HepG2 (cell line): ENCODE measurements around the gene PARN. TPM values are rescaled to one million over a fixed set of nuclear protein-coding genes. Genes with fewer than 3 reads are reported as not detected.

ENCODE experiments used
- ATAC-seq: fragments of 200-7000 bp; cut with Tn5 transposase; 3 replicates; pipeline ENCODE4 v1.9.1; 2020; ENCODE audit warnings: mild to moderate bottlenecking, moderate library complexity
- BruUV-seq: library from RNA; stranded (reverse); fragments of 400-500 nt; replicated peaks from 2 replicates; lab custom pipeline; 2021; lab: Mats Ljungman, UMichigan
- CTCF ChIA-PET: fragments of 300-600 bp; formaldehyde crosslinking; extraction: SDS; loops from one replicate; lab custom pipeline; 2021; ENCODE audit warnings: low total read pairs, inconsistent platforms, low intra/inter-chr PET ratio; lab: Yijun Ruan, JAX
- POLR2A ChIA-PET: fragments of 350-600 bp; sonication (Branson Sonifier 250); formaldehyde crosslinking; loops from one replicate; lab custom pipeline; 2020; ENCODE audit warnings: antibody characterized with exemption, inconsistent platforms; lab: Yijun Ruan, JAX
- DNase-seq: peaks from one replicate; pipeline ENCODE4 v3.0.0-alpha.2; 2015; ENCODE audit warnings: low spot score
- FAIRE-seq: peaks from 3 replicates; lab custom pipeline; 2011; peaks lifted over from hg19 to GRCh38; lab: Jason Lieb, UNC
- H2AFZ ChIP-seq: one replicate; pipeline ENCODE4 v1.6.1; 2011; ENCODE audit warnings: low read length, inconsistent platforms
- H3K27ac ChIP-seq: fragments of 300-600 bp; 3 replicates; pipeline ENCODE4 v1.8.0; 2011; ENCODE audit warnings: mixed run types, mild to moderate bottlenecking, mixed read lengths, low read length, inconsistent platforms; ENCODE audit not compliant: insufficient read depth; ENCODE audit errors: extremely low read length
- H3K27me3 ChIP-seq, 2 experiments: fragments of 200-600 bp in 1 of 2; 2 replicates in 1 of 2; 3 replicates in 1 of 2; pipeline versions ENCODE4 v1.6.0 to v1.8.0; 2011; ENCODE audit warnings: low read length in 2 of 2, mild to moderate bottlenecking in 2 of 2, moderate library complexity in 2 of 2, inconsistent platforms in 1 of 2; ENCODE audit not compliant: insufficient read depth in 2 of 2, control insufficient read depth in 1 of 2
- H3K36me3 ChIP-seq, 2 experiments: fragments of 200-600 bp in 1 of 2; replicated peaks in 1 of 2; 2 replicates in 1 of 2; 3 replicates in 1 of 2; pipeline versions ENCODE4 v1.5.1 to v1.8.0; 2011; ENCODE audit warnings: low read length in 2 of 2, inconsistent platforms in 1 of 2; ENCODE audit not compliant: insufficient read depth in 2 of 2, control insufficient read depth in 1 of 2
- H3K4me1 ChIP-seq: 2 replicates; pipeline ENCODE4 v1.5.1; 2012; ENCODE audit warnings: low read length, inconsistent platforms; ENCODE audit not compliant: insufficient read depth
- H3K4me2 ChIP-seq: 2 replicates; pipeline ENCODE4 v1.6.0; 2011; ENCODE audit warnings: low read depth, low read length, inconsistent platforms
- H3K4me3 ChIP-seq, 3 experiments: fragments of 200-600 bp in 1 of 3; sonication (generic), shearing (Covaris generic) in 1 of 3; replicated peaks in 1 of 3; 2 replicates each; pipeline ENCODE4 v1.5.1; 2011 to 2016; ENCODE audit warnings: low read length in 3 of 3, inconsistent platforms in 2 of 3, low read depth in 2 of 3, mild to moderate bottlenecking in 2 of 3, control low read depth in 1 of 3, mixed read lengths in 1 of 3; ENCODE audit not compliant: insufficient read depth in 1 of 3
- H3K79me2 ChIP-seq: one replicate; pipeline ENCODE4 v1.6.1; 2011; ENCODE audit warnings: low read length, inconsistent platforms; ENCODE audit not compliant: insufficient read depth
- H3K9ac ChIP-seq: 2 replicates; pipeline ENCODE4 v1.6.0; 2011; ENCODE audit warnings: mild to moderate bottlenecking, low read depth, low read length, inconsistent platforms; ENCODE audit not compliant: insufficient read depth
- H3K9me3 ChIP-seq: 2 replicates; pipeline ENCODE4 v1.5.1; 2012; ENCODE audit warnings: mild to moderate bottlenecking, low read length
- H4K20me1 ChIP-seq: 2 replicates; pipeline ENCODE4 v1.6.0; 2011; ENCODE audit warnings: inconsistent platforms, mild to moderate bottlenecking, low read length, moderate library complexity; ENCODE audit not compliant: insufficient read depth
- ASH2L ChIP-seq: fragments of 300-600, 200-600 bp; sonication (generic); IDR thresholded peaks from 2 replicates; pipeline ENCODE4 v1.7.0; 2017; ENCODE audit warnings: low read depth, mild to moderate bottlenecking, moderate library complexity, mixed read lengths, low read length; ENCODE audit not compliant: insufficient read length
- ATAD3A ChIP-seq: sonication (generic); formaldehyde crosslinking; IDR thresholded peaks from 2 replicates; pipeline ENCODE4 v1.4.0; 2020; ENCODE audit warnings: missing genetic modification reagents
- ATRX ChIP-seq: sonication (generic); formaldehyde crosslinking; IDR thresholded peaks from 2 replicates; pipeline ENCODE4 v1.4.0; 2020; ENCODE audit warnings: missing genetic modification reagents, borderline replicate concordance
- DNMT1 ChIP-seq: sonication (generic); formaldehyde crosslinking; IDR thresholded peaks from 2 replicates; pipeline ENCODE4 v1.5.1; 2020; ENCODE audit warnings: mild to moderate bottlenecking, missing genetic modification reagents
- ELF1 ChIP-seq: sonication (generic); formaldehyde crosslinking; IDR thresholded peaks from 2 replicates; pipeline ENCODE4 v1.4.0; 2020; ENCODE audit warnings: missing genetic modification reagents
- FOSL2 ChIP-seq: sonication (generic); formaldehyde crosslinking; IDR thresholded peaks from 2 replicates; pipeline ENCODE4 v1.4.0; 2020; ENCODE audit warnings: missing genetic modification reagents
- ISX ChIP-seq: sonication (generic); formaldehyde crosslinking; conservative IDR thresholded peaks from 2 replicates; pipeline ENCODE4 v1.5.0; 2020; ENCODE audit warnings: missing genetic modification reagents
- KLF12 ChIP-seq: sonication (generic); formaldehyde crosslinking; IDR thresholded peaks from 2 replicates; pipeline ENCODE4 v1.4.0; 2020; ENCODE audit warnings: missing genetic modification reagents, borderline replicate concordance
- NFE2L2 ChIP-seq: fragments of 150-350 bp; IDR thresholded peaks from 2 replicates; pipeline ENCODE4 v1.6.1; 2014; ENCODE audit warnings: low read length
- RNF219 ChIP-seq: sonication (generic); formaldehyde crosslinking; IDR thresholded peaks from 2 replicates; pipeline ENCODE4 v1.5.0; 2020; ENCODE audit warnings: mild to moderate bottlenecking, missing genetic modification reagents
- RXRB ChIP-seq: IDR thresholded peaks from 2 replicates; pipeline ENCODE4 v1.6.1; 2016; ENCODE audit warnings: borderline replicate concordance, missing genetic modification reagents, missing compliant biosample characterization
- TBX3 ChIP-seq: fragments of 450-650 bp; IDR thresholded peaks from 2 replicates; pipeline ENCODE4 v1.6.1; 2017; ENCODE audit warnings: antibody characterized with exemption, mild to moderate bottlenecking, inconsistent platforms, borderline replicate concordance
- ZNF260 ChIP-seq: sonication (generic); formaldehyde crosslinking; IDR thresholded peaks from 2 replicates; pipeline ENCODE4 v1.4.0; 2020; ENCODE audit warnings: missing genetic modification reagents, low read depth, mild to moderate bottlenecking, borderline replicate concordance
- ZNF3 ChIP-seq: IDR thresholded peaks from 2 replicates; pipeline ENCODE4 v1.7.0; 2017; ENCODE audit warnings: inconsistent platforms
- ZNF652 ChIP-seq: IDR thresholded peaks from 2 replicates; pipeline ENCODE4 v1.6.1; 2016; ENCODE audit warnings: low read depth, borderline replicate concordance
- ZNF737 ChIP-seq: sonication (generic); formaldehyde crosslinking; IDR thresholded peaks from 2 replicates; pipeline ENCODE4 v1.5.0; 2020; ENCODE audit warnings: missing genetic modification reagents, mild to moderate bottlenecking, borderline replicate concordance
- ZNF790 ChIP-seq: sonication (generic); formaldehyde crosslinking; IDR thresholded peaks from 2 replicates; pipeline ENCODE4 v1.8.0; 2022; ENCODE audit warnings: missing genetic modification reagents, mild to moderate bottlenecking, borderline replicate concordance
- ZNF883 ChIP-seq: sonication (generic); formaldehyde crosslinking; IDR thresholded peaks from 2 replicates; pipeline ENCODE4 v1.5.1; 2020; ENCODE audit warnings: mild to moderate bottlenecking, missing genetic modification reagents; ENCODE audit errors: not compliant biosample characterization
- WGBS: methylation state at CpG from one replicate; pipeline ENCODE4 v1.1.6; 2017; ENCODE audit warnings: low lambda C conversion rate; 5-methylcytosine and 5-hydroxymethylcytosine counted together
- in situ Hi-C: cut with HindIII; loops from 2 replicates; pipeline ENCODE4 v1.10.0; 2017; ENCODE audit warnings: low pct_unique_long_range_greater_than_20kb; ENCODE audit not compliant: extremely low pct_ligation_motif_present
- intact Hi-C: fragments of 100-400 bp; cut with micrococcal nuclease; formaldehyde crosslinking; loops from one replicate; pipeline ENCODE4 v1.10.0; 2022; ENCODE audit not compliant: unreplicated experiment
- polyA plus RNA-seq, 8 experiments: library from polyadenylated mRNA; depleted of rRNA in 3 of 8; stranded (reverse) in 7 of 8; unstranded in 1 of 8; fragments of >200 nt; fragmentation: Illumina TruSeq in 4 of 8; extraction: Trizol in 4 of 8; gene quantifications; 2 replicates each; pipeline versions ENCODE4 v1.2.1 to v1.2.3, GENCODE V29; 2011 to 2016; ENCODE audit warnings: low read depth in 4 of 8, missing spikeins in 1 of 8, mixed read lengths in 1 of 8; ENCODE audit not compliant: insufficient read depth in 1 of 8
- total RNA-seq, 5 experiments: library from RNA; depleted of rRNA; stranded (reverse); fragments of >200 nt; fragmentation: Illumina TruSeq; extraction: Trizol; gene quantifications; 2 replicates each; pipeline ENCODE4 v1.2.3, GENCODE V29; 2016; ENCODE audit warnings: low read depth in 1 of 5
- TF ChIP-seq, protein P1 (sequence below): sonication (generic); formaldehyde crosslinking; IDR thresholded peaks from 2 replicates; pipeline ENCODE4 v1.5.0; 2020; ENCODE audit warnings: missing genetic modification reagents, mild to moderate bottlenecking, borderline replicate concordance
- TF ChIP-seq, protein P2 (sequence below): sonication (generic); formaldehyde crosslinking; IDR thresholded peaks from 2 replicates; pipeline ENCODE4 v1.8.0; 2022; ENCODE audit warnings: mild to moderate bottlenecking, missing genetic modification reagents; ENCODE audit not compliant: insufficient replicate concordance

Gene PARN
- total and polyA plus RNA-seq, 2 of the 13 experiments (the other 11 are each of a cell fraction or from before 2014, with no cell fraction given) = 13.3 to 47.6 TPM

GRCh38 chr16:14415291-14415690 lies 214.8 kb downstream of the PARN start (continued):
- TF ChIP-seq ISX (CRISPR knock-in tag) = no peak
- TF ChIP-seq, all 625 proteins: peak for 0

DNA sequence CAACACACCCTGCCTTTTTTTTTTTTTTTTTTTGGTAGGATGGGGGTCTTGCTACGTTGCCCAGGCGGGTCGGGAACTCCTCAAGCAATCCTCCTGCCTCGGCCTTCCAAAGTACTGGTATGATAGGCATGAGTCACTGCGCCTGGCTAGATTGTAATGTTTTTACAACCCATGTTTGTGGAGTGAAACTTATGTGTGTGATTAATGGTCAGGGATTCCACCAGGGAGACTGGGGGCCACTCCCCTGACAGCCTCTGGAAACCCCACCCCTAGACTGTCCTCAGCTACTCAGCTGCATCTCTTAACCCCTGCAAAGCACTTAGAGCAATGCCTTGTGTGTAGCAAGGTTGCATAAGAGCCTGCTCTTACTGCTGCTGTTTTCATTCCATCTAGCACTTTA lies 220.5 kb downstream of the PARN start:
- no TSS peak for BruUV-seq
- no peak overlapping the region for H3K27ac ChIP-seq
- H4K20me1 ChIP-seq = no peaks in the 10 kb centered on the region
- H3K4me3 ChIP-seq = no peak overlapping the region
- intact Hi-C loops = loop anchor here (10.0 kb wide), 1 partner anchor 75 kb away; no protein-coding TSS in a partner anchor
- ChIA-PET POLR2A (interaction anchor here (1.2 kb wide), 1 partner anchor 10 kb away, joined by 6 read pairs; no protein-coding TSS in a partner anchor), CTCF (no interaction called here)
- in situ Hi-C loops = no loop called here
- DNase-seq (peak; percentile 72), FAIRE-seq (peak; percentile 53), ATAC-seq (no peak)
- H3K9ac ChIP-seq = no peak overlapping the region
- no peak overlapping the region for H2AFZ ChIP-seq
- no peaks in the 10 kb centered on the region for H3K27me3 ChIP-seq
- H3K79me2 ChIP-seq = no peaks in the 10 kb centered on the region
- peaks cover 45% of the 10 kb centered on the region for H3K4me1 ChIP-seq
- H3K9me3 ChIP-seq = no peaks in the 10 kb centered on the region
- WGBS = 12% methylated on average over 5 of the region's 5 CpGs
- no peaks in the 10 kb centered on the region for H3K36me3 ChIP-seq
- H3K4me2 ChIP-seq = no peak overlapping the region
- no peak for TF ChIP-seq KLF12
- TF ChIP-seq ZNF260 (CRISPR knock-in tag) = no peak
- TF ChIP-seq DNMT1 (CRISPR knock-in tag) = no peak
- TF ChIP-seq, protein P1, sequence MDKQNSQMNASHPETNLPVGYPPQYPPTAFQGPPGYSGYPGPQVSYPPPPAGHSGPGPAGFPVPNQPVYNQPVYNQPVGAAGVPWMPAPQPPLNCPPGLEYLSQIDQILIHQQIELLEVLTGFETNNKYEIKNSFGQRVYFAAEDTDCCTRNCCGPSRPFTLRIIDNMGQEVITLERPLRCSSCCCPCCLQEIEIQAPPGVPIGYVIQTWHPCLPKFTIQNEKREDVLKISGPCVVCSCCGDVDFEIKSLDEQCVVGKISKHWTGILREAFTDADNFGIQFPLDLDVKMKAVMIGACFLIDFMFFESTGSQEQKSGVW (CRISPR knock-in tag) = no peak
- no peak for TF ChIP-seq TBX3
- TF ChIP-seq ATRX (CRISPR knock-in tag) = no peak
- peak; percentile 58; the same call in 1 of the 2 replicates for TF ChIP-seq ZNF652
- TF ChIP-seq, protein P2, sequence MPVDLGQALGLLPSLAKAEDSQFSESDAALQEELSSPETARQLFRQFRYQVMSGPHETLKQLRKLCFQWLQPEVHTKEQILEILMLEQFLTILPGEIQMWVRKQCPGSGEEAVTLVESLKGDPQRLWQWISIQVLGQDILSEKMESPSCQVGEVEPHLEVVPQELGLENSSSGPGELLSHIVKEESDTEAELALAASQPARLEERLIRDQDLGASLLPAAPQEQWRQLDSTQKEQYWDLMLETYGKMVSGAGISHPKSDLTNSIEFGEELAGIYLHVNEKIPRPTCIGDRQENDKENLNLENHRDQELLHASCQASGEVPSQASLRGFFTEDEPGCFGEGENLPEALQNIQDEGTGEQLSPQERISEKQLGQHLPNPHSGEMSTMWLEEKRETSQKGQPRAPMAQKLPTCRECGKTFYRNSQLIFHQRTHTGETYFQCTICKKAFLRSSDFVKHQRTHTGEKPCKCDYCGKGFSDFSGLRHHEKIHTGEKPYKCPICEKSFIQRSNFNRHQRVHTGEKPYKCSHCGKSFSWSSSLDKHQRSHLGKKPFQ (CRISPR knock-in tag) = no peak
- 0 out of 2 replicates have a peak, but pooled peaks have one; percentile 24 for TF ChIP-seq ZNF3 (CRISPR knock-in tag)
- TF ChIP-seq ZNF790 = no peak
- TF ChIP-seq RNF219 (CRISPR knock-in tag) = no peak
- TF ChIP-seq ATAD3A (CRISPR knock-in tag) = no peak
- TF ChIP-seq ASH2L = no peak
- TF ChIP-seq FOSL2 (CRISPR knock-in tag) = peak; percentile 78
- 0 out of 2 replicates have a peak, but pooled peaks have one; percentile 2 for TF ChIP-seq RXRB (CRISPR knock-in tag)
- no peak for TF ChIP-seq ELF1 (CRISPR knock-in tag)
- no peak for TF ChIP-seq ZNF737
- TF ChIP-seq ZNF883 (CRISPR knock-in tag) = no peak
- no peak for TF ChIP-seq NFE2L2
